HG02973 (cell line): Measurements from ENCODE around the gene SLC6A6.

Source experiments
- ATAC-seq: cut with Tn5 transposase; IDR thresholded peaks from one replicate; pipeline ENCODE4 v1.9.1; 2021; ENCODE audit warnings: moderate library complexity; ENCODE audit not compliant: unreplicated experiment

SLC6A6 gene

GRCh38 chr3:14415501-14415900, 13.1 kb downstream of the SLC6A6 start:
- no peak for ATAC-seq

- ATAC-seq, result no peak
Measured at GRCh38 chr3:14416453-14416852, 14.0 kb downstream of the SLC6A6 start.

GRCh38 chr3:14418296-14419250, 16.2 kb downstream of the SLC6A6 start:
- ATAC-seq, result no peak

GRCh38 chr3:14422016-14422963, 19.9 kb downstream of the SLC6A6 start:
- ATAC-seq, result no peak

GRCh38 chr3:14423197-14423743, 20.9 kb downstream of the SLC6A6 start:
- no peak for ATAC-seq

GRCh38 chr3:14423963-14424362, 21.6 kb downstream of the SLC6A6 start:
- no peak for ATAC-seq

GRCh38 chr3:14424711-14425580, 22.5 kb downstream of the SLC6A6 start:
- ATAC-seq, result no peak

- peak; percentile 47 for ATAC-seq
Measured at GRCh38 chr3:14425581-14426304, 23.3 kb downstream of the SLC6A6 start.

GRCh38 chr3:14426305-14426620, 23.9 kb downstream of the SLC6A6 start:
- ATAC-seq, result no peak

- ATAC-seq, result no peak
Measured at GRCh38 chr3:14428087-14429033, 26.0 kb downstream of the SLC6A6 start.

- no peak for ATAC-seq
Measured at GRCh38 chr3:14429237-14429636, 26.8 kb downstream of the SLC6A6 start.

GRCh38 chr3:14429640-14430039, 27.2 kb downstream of the SLC6A6 start:
- ATAC-seq, result no peak

- no peak for ATAC-seq
Measured at GRCh38 chr3:14430053-14430452, 27.6 kb downstream of the SLC6A6 start.

- no peak for ATAC-seq
Measured at GRCh38 chr3:14430706-14431451, 28.5 kb downstream of the SLC6A6 start.

- ATAC-seq, result peak; percentile 23
Measured at GRCh38 chr3:14431452-14431916, 29.1 kb downstream of the SLC6A6 start.

- peak; percentile 73 for ATAC-seq
Measured at GRCh38 chr3:14431917-14432834, 29.8 kb downstream of the SLC6A6 start.

- no peak for ATAC-seq
Measured at GRCh38 chr3:14433106-14433505, 30.7 kb downstream of the SLC6A6 start.
